T1000 (cell line): ENCODE data around the gene BLTP3A.
"Not testable (repeated sequence)": the region's sequence is repeated elsewhere in the genome, so short reads cannot be mapped to it uniquely, and the experiment has no call there.

Experiments
- DNase-seq: peaks from one replicate; lab custom pipeline; 2025; ENCODE audit warnings: mixed read lengths; lab: John Stamatoyannopoulos, UW

The BLTP3A gene

GRCh38 chr6:34791701-34792604, at the start of gene BLTP3A:
TSS of gene BLTP3A (plus strand) at chr6:34792083. CDS start at chr6:34792251, 168 bp downstream.
- no peak for DNase-seq

DNA sequence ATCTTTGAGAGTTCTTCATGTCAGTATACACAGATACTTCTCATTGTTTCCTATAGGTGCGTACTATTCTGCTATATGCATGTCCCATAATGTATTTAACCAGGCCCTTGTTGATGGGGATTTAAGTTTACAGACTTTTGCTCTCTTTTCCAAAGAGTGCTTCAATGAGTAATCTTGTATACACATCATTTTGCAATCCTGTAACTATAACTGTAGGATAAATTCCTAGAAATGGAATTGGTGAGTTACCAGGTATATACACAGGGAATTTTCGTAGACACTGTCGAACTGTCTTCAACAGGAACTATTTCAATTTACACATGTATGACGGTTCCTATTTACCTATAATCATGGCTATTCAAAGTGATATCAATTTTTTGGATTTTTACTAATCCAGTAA, 49.8 kb upstream of the BLTP3A start:
- DNase-seq = no peak

DNA sequence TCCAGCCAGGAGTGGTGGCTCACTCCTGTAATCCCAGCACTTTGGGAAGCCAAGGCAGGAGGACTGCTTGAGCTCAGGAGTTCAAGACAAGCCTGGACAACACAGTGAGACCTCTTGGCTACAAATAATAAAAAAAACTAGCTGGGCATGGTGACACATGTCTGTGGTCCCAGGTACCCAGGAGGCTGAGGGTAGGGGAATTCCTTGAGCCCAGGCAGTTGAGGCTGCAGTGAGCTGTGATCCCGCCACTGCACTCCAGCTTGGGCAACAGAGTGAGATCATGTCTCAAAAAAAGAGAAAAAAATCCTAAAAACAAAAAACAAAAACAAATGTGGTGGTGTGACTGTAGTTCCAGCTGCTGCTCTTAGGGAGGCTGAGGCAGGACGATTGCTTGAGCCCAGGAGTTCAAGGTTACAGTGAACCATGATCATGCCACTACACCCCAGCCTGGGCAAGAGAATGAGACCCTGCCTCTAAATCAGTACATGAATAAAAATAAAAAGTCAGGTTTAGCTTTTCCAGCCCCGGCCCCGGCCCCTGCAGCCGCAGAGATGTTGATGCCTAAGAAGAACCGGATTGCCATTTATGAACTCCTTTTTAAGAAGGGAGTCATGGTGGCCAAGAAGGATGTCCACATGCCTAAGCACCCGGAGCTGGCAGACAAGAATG, 48.1 kb upstream of the BLTP3A start:
- no peak for DNase-seq

DNA sequence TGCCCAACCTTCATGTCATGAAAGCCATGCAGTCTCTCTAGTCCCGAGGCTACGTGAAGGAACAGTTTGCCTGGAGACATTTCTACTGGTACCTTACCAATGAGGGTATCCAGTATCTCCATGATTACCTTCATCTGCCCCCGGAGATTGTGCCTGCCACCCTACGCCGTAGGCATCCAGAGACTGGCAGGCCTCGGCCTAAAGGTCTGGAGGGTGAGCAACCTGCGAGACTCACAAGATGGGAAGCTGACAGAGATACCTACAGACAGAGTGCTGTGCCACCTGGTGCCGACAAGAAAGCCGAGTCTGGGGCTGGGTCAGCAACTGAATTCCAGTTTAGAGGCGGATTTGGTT, 47.6 kb upstream of the BLTP3A start:
- DNase-seq = not testable (repeated sequence)

GRCh38 chr6:34745277-34746103, 46.4 kb upstream of the BLTP3A start:
- DNase-seq = no peak

DNA sequence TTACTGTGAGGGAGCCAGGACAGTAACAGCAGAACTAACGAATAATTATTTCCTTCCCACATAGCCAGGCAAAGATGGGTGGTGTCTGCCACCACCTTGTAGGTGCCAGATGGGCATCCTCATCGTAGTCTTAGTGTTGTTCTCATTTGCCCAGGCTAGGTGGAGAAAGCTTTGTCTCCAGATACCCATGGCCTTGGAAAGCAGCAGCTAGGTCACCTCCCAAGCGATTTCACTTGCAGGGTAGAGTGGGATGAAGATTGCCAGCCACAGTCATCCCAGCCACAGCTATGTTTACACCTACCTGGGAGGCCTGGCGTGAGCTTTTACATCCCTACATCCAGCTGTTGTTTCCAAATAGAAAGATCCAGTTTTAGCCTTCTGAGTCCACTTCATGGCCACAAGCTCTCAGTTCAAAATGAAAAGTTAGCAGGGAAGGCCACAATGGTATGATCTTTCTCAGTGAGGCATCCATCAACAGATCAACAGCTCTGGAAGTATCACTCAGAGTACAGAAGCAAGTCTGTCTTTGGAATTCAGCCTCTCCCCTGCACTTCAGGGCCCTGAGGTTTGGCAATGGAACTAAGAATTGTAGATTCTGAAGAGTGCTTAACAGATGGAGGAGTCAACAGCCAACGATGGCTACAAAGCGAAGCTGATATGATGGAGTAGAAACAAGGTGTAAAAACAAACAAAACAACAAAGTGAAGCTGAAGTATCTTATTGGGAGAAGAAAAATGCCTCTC, 45.6 kb upstream of the BLTP3A start:
- no peak for DNase-seq

- DNase-seq = no peak
Observed at GRCh38 chr6:34748757-34749156, 43.1 kb upstream of the BLTP3A start.

- not testable (repeated sequence) for DNase-seq
Observed at GRCh38 chr6:34756513-34756856, 35.4 kb upstream of the BLTP3A start.

DNA sequence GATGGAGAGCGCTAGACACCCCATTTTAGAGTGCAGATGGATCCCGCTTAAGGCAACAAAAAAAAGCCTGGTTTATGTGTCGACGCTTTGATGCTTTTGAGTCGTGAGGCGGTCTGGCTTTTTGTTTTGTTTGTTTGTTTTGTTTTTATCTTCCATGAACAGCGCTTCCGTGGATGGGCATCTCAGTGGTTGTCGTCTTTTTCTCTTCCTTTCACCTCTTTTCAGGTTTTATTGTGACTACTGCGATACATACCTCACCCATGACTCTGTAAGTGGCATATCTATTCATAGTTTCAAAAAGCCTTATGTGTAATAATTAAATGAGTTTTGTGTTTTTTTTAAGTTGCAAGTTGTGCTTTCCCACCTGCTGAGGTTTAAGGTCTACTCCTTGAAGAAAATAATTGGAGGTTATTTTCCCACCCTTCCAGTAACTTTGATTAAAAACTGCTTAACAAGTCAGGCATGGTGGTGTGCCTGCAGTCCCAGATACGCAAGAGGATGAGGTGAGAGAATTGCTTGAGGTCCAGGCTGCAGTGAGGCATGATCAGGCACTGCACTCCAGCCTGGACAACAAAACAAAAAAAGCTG, 34.1 kb upstream of the BLTP3A start:
- no peak for DNase-seq

GRCh38 chr6:34760108-34760507, 31.8 kb upstream of the BLTP3A start:
- no peak for DNase-seq

- DNase-seq = not testable (repeated sequence)
Observed at GRCh38 chr6:34761681-34762080, 30.2 kb upstream of the BLTP3A start.

DNA sequence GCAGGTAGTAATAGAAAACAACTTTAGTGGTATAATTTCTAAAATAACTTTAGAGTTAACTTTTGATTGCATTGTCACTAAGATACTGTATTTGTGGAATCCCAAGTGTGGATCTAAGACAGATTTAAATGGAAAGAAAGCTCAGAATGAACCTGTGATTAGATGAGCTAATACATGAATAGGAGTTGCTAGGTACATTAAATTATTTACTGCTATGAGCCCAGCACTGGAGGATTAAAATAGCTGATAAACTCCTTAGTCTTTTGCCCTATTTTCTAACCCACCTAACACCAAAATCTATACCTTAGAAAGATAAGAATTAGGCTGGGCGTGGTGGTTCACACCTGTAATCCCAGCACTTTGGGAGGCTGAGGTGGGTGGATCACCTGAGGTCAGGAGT, 23.7 kb upstream of the BLTP3A start:
- no peak for DNase-seq

- DNase-seq = no peak
Observed at GRCh38 chr6:34771727-34772126, 20.2 kb upstream of the BLTP3A start.

GRCh38 chr6:34772940-34773339, 18.9 kb upstream of the BLTP3A start:
- no peak for DNase-seq

- DNase-seq = no peak
Observed at GRCh38 chr6:34773916-34774315, 18.0 kb upstream of the BLTP3A start.

DNA sequence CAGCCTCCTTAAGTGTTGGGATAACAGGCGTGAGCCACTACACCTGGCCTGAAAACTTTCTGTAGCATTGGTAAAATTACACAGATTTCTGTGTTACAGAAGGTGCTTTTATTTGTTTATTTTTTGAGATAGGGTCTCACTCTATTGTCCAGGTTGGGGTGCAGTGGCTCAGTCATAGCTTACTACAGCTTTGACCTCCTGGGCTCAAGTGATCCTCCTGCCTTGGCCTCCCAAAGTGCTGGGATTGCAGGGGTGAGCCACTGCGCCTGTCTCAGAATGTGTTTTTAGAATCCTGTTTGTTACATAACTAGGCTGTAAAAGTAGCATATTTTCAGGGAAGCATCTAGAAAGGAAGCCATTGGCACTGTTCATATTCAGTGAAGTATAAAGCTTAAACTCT, 16.9 kb upstream of the BLTP3A start:
- DNase-seq = no peak

GRCh38 chr6:34785375-34785774, 6.5 kb upstream of the BLTP3A start:
- DNase-seq = not testable (repeated sequence)

DNA sequence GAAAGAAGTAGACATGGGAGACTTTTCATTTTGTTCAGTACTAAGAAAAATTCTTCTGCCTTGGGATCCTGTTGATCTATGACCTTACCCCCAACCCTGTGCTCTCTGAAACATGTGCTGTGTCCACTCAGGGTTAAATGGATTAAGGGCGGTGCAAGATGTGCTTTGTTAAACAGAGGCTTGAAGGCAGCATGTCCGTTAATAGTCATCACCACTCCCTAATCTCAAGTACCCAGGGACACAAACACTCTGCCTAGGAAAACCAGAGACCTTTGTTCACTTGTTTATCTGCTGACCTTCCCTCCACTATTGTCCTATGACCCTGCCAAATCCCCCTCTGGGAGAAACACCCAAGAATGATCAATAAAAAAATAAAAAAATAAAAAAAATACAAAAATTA, 4.7 kb upstream of the BLTP3A start:
- DNase-seq = not testable (repeated sequence)

GRCh38 chr6:34788111-34788510, 3.8 kb upstream of the BLTP3A start:
- DNase-seq = no peak

DNA sequence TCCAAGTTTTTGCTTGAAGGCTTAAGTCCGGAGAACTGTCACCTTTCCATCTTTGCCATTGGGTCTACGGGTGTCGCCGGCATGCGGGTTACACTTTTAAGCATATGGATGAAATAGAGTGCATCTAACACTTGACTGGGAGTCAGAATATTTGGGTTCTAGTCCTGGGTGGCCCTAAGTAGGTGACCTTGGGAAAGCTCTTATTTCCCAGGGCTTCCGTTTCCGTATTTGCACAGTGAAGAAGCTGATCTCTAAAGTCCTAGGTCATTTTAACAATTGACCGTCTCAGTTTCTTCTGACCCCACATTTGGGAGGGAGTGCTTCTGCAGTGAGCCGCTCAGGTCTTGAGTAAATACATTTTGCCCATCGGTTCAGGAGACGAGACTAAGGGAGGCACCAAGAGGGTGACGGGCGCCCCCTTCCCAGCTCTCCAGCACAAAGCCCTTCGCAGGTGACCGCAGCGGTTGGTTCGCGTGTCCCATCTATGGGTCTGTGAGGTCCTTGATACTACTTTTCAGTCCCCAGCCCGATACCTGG, 651 bp upstream of the BLTP3A start:
- DNase-seq = no peak
